ENCODE measurements around the gene ACSL1. TPM values are rescaled to one million over a fixed set of nuclear protein-coding genes. Genes with fewer than 3 reads are reported as not detected.

The ACSL1 gene
- total RNA-seq, 2 donors from 2014 or later = 3.8 to 5.2 TPM

DNA sequence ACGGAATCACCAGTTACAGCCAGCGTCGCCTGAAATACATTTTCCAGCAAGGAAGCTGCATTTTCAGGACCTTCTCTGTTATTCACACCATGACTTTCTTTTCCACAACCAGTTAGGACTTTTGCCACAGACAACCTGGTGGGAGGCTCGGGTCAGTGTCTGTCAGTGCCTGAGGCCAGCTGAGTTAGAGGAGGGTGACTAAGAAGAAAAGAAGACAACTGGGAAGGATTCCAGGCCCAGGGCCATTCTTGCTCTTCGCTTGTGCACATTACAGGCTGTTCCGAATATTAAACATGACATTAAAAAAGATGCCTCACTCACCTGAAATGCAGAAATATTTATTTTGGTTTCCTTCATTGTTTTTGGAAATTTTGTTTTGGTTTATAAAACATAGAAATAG is 70.5 kb downstream of the ACSL1 start:
- peaks cover 55% of the 10 kb centered on the region for H3K36me3 ChIP-seq (ENCODE audit: control insufficient read depth, insufficient read depth, low read length)
- no peak overlapping the region for H3K27ac ChIP-seq (ENCODE audit: low read depth, low read length)
- no peak for DNase-seq
- TF ChIP-seq, protein P1, sequence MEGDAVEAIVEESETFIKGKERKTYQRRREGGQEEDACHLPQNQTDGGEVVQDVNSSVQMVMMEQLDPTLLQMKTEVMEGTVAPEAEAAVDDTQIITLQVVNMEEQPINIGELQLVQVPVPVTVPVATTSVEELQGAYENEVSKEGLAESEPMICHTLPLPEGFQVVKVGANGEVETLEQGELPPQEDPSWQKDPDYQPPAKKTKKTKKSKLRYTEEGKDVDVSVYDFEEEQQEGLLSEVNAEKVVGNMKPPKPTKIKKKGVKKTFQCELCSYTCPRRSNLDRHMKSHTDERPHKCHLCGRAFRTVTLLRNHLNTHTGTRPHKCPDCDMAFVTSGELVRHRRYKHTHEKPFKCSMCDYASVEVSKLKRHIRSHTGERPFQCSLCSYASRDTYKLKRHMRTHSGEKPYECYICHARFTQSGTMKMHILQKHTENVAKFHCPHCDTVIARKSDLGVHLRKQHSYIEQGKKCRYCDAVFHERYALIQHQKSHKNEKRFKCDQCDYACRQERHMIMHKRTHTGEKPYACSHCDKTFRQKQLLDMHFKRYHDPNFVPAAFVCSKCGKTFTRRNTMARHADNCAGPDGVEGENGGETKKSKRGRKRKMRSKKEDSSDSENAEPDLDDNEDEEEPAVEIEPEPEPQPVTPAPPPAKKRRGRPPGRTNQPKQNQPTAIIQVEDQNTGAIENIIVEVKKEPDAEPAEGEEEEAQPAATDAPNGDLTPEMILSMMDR (conservative IDR thresholded peaks at IDR 0.05) = no peak
- Mint-ChIP-seq H3K27ac (no peak overlapping the region), H3K36me3 (ENCODE audit: low read depth) (peaks cover 4% of the 10 kb centered on the region), H3K4me3 (no peak overlapping the region), H3K27me3 (ENCODE audit: insufficient read depth) (no peaks in the 10 kb centered on the region), H3K4me1 (peaks cover 11% of the 10 kb centered on the region), H3K9me3 (no peaks in the 10 kb centered on the region)
- WGBS, 2 experiments (ENCODE audit: insufficient coverage in 1 of 2, insufficient read length in 1 of 2) = 63 to 92% methylated on average over 1 to 6 of the region's 6 CpGs
- H3K9ac ChIP-seq (ENCODE audit: extremely low read depth, low read length, poor library complexity, severe bottlenecking) = no peak overlapping the region
- H3K4me3 ChIP-seq (ENCODE audit: low read length) = no peak overlapping the region
- H3K27me3 ChIP-seq (ENCODE audit: control insufficient read depth, insufficient read depth, low read length, poor library complexity, severe bottlenecking) = no peaks in the 10 kb centered on the region
- no peaks in the 10 kb centered on the region for H3K4me1 ChIP-seq (ENCODE audit: control insufficient read depth, insufficient read depth, low read length)
- H3K9me3 ChIP-seq (ENCODE audit: control insufficient read depth, low read length) = no peaks in the 10 kb centered on the region

DNA sequence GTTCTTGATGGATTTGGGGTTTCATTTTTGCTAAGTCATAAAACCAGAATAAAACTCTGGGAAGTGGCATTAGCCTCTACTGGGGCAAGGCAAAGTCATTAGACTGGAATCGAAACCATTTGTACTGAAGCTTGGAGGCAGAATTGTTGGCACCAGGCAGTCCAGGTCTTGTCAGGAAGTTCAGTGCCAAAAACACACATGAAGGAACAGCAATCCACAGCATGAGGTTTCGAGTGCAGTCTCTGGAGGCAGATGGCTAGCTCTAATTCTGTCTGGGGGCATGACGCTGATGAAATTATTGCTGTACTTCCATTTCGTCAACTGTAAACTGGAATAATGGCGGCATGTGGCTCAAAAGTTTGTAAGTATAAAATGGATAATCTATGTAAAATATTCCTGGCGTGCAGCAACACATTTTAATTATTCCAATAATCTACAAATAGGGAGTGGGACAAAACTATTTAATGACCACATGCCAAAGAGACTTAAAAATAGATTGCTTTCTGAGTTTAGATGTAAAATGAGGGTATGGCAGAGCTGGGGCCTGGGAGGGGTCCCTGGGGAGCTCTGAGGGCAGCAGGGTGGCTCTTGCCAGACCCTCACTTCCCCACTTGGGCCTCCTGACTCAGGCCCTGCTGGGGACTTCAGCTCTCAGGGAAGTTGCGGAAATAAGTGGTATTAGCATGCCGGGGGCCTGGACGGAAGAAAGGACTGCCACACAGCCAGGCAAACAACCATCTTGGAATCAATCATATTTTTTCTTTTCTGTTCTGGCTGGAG is 73.1 kb downstream of the ACSL1 start:
- Mint-ChIP-seq H3K9me3 (no peaks in the 10 kb centered on the region), H3K36me3 (ENCODE audit: low read depth) (no peaks in the 10 kb centered on the region), H3K27me3 (ENCODE audit: insufficient read depth) (no peaks in the 10 kb centered on the region), H3K4me3 (no peak overlapping the region), H3K27ac (no peak overlapping the region), H3K4me1 (peaks cover 11% of the 10 kb centered on the region)
- no peaks in the 10 kb centered on the region for H3K27me3 ChIP-seq (ENCODE audit: control insufficient read depth, insufficient read depth, low read length, poor library complexity, severe bottlenecking)
- peaks cover 44% of the 10 kb centered on the region for H3K36me3 ChIP-seq (ENCODE audit: control insufficient read depth, insufficient read depth, low read length)
- WGBS, 2 experiments (ENCODE audit: insufficient coverage in 1 of 2, insufficient read length in 1 of 2) = 93 to 94% methylated on average over 4 to 8 of the region's 9 CpGs
- H3K9ac ChIP-seq (ENCODE audit: extremely low read depth, low read length, poor library complexity, severe bottlenecking) = no peak overlapping the region
- DNase-seq = no peak
- peaks cover 1% of the 10 kb centered on the region for H3K4me1 ChIP-seq (ENCODE audit: control insufficient read depth, insufficient read depth, low read length)
- H3K27ac ChIP-seq (ENCODE audit: low read depth, low read length) = no peak overlapping the region
- H3K9me3 ChIP-seq (ENCODE audit: control insufficient read depth, low read length) = no peaks in the 10 kb centered on the region
- no peak overlapping the region for H3K4me3 ChIP-seq (ENCODE audit: low read length)
- TF ChIP-seq, protein P1 (conservative IDR thresholded peaks at IDR 0.05) = no peak

DNA sequence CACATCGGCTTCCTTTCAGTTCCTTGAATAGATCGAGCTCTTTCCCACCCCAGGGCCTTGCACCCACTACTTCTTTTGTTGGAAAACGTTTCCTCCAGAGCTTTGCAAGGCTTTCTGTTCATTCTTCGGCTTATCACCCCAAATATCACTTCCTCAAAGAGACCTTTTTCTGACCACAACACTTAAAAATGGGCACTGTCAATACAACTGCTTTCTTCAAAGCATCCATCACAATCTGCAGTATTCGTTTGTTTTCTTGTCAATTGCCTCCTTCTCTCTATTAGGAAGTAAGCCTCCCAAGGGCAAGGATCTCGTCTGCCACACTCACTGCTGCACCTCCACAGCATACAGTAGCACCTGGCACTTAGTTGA is 74.2 kb downstream of the ACSL1 start:
- H3K27me3 Mint-ChIP-seq (ENCODE audit: insufficient read depth) = no peaks in the 10 kb centered on the region
- no peak overlapping the region for H3K27ac Mint-ChIP-seq
- Histone ChIP-seq H3K27ac (ENCODE audit: low read depth, low read length) (no peak overlapping the region), H3K4me1 (ENCODE audit: control insufficient read depth, insufficient read depth, low read length) (peaks cover 11% of the 10 kb centered on the region), H3K4me3 (ENCODE audit: low read length) (no peak overlapping the region), H3K9me3 (ENCODE audit: control insufficient read depth, low read length) (no peaks in the 10 kb centered on the region), H3K36me3 (ENCODE audit: control insufficient read depth, insufficient read depth, low read length) (peaks cover 33% of the 10 kb centered on the region), H3K9ac (ENCODE audit: extremely low read depth, low read length, poor library complexity, severe bottlenecking) (no peak overlapping the region), H3K27me3 (ENCODE audit: control insufficient read depth, insufficient read depth, low read length, poor library complexity, severe bottlenecking) (no peaks in the 10 kb centered on the region)
- TF ChIP-seq, protein P1 (conservative IDR thresholded peaks at IDR 0.05) = no peak
- no peaks in the 10 kb centered on the region for H3K9me3 Mint-ChIP-seq
- no peak overlapping the region for H3K4me3 Mint-ChIP-seq
- 74 to 88% methylated on average over 5 to 6 of the region's 6 CpGs for WGBS, 2 experiments (ENCODE audit: insufficient coverage in 1 of 2, insufficient read length in 1 of 2)
- peaks cover 20% of the 10 kb centered on the region for H3K4me1 Mint-ChIP-seq
- H3K36me3 Mint-ChIP-seq (ENCODE audit: low read depth) = no peaks in the 10 kb centered on the region
- no peak for DNase-seq
